Measurements from ENCODE around the gene ATP2B2. TPM values are rescaled to one million over a fixed set of nuclear protein-coding genes. Genes with fewer than 3 reads are reported as not detected.

ATP2B2 gene
- total RNA-seq, 1 experiment from 2014 or later, result not detected

- BruUV-seq (replicated peaks), result no TSS peak
- Histone ChIP-seq H4K20me1 (ENCODE audit: insufficient read depth) (no peaks in the 10 kb centered on the region), H3K9ac (ENCODE audit: low read length) (no peak overlapping the region), H2AFZ (ENCODE audit: low read depth, low read length, poor library complexity, severe bottlenecking) (no peak overlapping the region), H3K4me2 (ENCODE audit: low read length) (no peak overlapping the region), H3K36me3 (ENCODE audit: control insufficient read depth in 1 of 2, insufficient read depth in 2 of 2, low read length in 2 of 2) (no peaks in the 10 kb centered on the region), H3K4me3 (replicated peaks in 1 of 2; ENCODE audit: low read depth in 1 of 2, low read length in 2 of 2) (no peak overlapping the region), H3K79me2 (ENCODE audit: insufficient read depth, low read length) (no peaks in the 10 kb centered on the region), H3K9me3 (ENCODE audit: control insufficient read depth in 1 of 2, insufficient read depth in 1 of 2, low read depth in 1 of 2, low read length in 2 of 2) (no peaks in the 10 kb centered on the region), H3K9me2 (ENCODE audit: insufficient read depth) (no peaks in the 10 kb centered on the region), H3K27ac (ENCODE audit: low read depth, low read length) (no peak overlapping the region), H3K27me3 (ENCODE audit: insufficient read depth, low read length) (peaks cover 6% of the 10 kb centered on the region; the same call in 1 of the 2 replicates), H3K4me1 (ENCODE audit: control insufficient read depth in 1 of 2, insufficient read depth in 2 of 2, low read length in 2 of 2) (peaks cover 0 to 3% of the 10 kb centered on the region in 2 experiments; a peak in 1 of 4 replicates)
- intact Hi-C loops (cut with micrococcal nuclease), result no loop called here
- CTCF ChIA-PET, result no interaction called here
- no peak for ATAC-seq
- DNase-seq (ENCODE audit: low read depth, low spot score), result no peak
- RAD21 ChIA-PET (ENCODE audit: low non-redundant PET in 1 of 2, low total read pairs in 2 of 2, uncharacterized antibody in 2 of 2, unreplicated experiment in 2 of 2), result no interaction called here
- POLR2A ChIA-PET, result no interaction called here
- no peak for TF ChIP-seq SRF (IDR thresholded peaks at IDR 0.05; ENCODE audit: low read depth)
- TF ChIP-seq EZH2phosphoT487 (IDR thresholded peaks at IDR 0.05; ENCODE audit: borderline replicate concordance), result no peak
- TF ChIP-seq ZBTB33 (IDR thresholded peaks at IDR 0.05; ENCODE audit: extremely low read depth, insufficient replicate concordance, low read length), result no peak
Measured at GRCh38 chr3:10531031-10531430, 25.6 kb upstream of the ATP2B2 start.

GRCh38 chr3:10530241-10530640 lies 24.9 kb upstream of the ATP2B2 start:
- POLR2A ChIA-PET, result no interaction called here

More at GRCh38 chr3:10530241-10530640, 24.9 kb upstream of the ATP2B2 start:
- no TSS peak for BruUV-seq (replicated peaks)
- Histone ChIP-seq H2AFZ (ENCODE audit: low read depth, low read length, poor library complexity, severe bottlenecking) (no peak overlapping the region), H3K9me3 (ENCODE audit: control insufficient read depth in 1 of 2, insufficient read depth in 1 of 2, low read depth in 1 of 2, low read length in 2 of 2) (no peaks in the 10 kb centered on the region), H3K9me2 (ENCODE audit: insufficient read depth) (no peaks in the 10 kb centered on the region), H3K79me2 (ENCODE audit: insufficient read depth, low read length) (no peaks in the 10 kb centered on the region), H3K9ac (ENCODE audit: low read length) (no peak overlapping the region), H3K4me2 (ENCODE audit: low read length) (no peak overlapping the region), H3K27me3 (ENCODE audit: insufficient read depth, low read length) (peaks cover 13% of the 10 kb centered on the region; the same call in 1 of the 2 replicates), H3K4me1 (ENCODE audit: control insufficient read depth in 1 of 2, insufficient read depth in 2 of 2, low read length in 2 of 2) (peaks cover 0 to 3% of the 10 kb centered on the region in 2 experiments; a peak in 1 of 4 replicates), H3K27ac (ENCODE audit: low read depth, low read length) (no peak overlapping the region), H3K36me3 (ENCODE audit: control insufficient read depth in 1 of 2, insufficient read depth in 2 of 2, low read length in 2 of 2) (no peaks in the 10 kb centered on the region), H3K4me3 (replicated peaks in 1 of 2; ENCODE audit: low read depth in 1 of 2, low read length in 2 of 2) (no peak overlapping the region), H4K20me1 (ENCODE audit: insufficient read depth) (no peaks in the 10 kb centered on the region)
- TF ChIP-seq SRF (IDR thresholded peaks at IDR 0.05; ENCODE audit: low read depth) (no peak), YY1 (IDR thresholded peaks at IDR 0.05; ENCODE audit: extremely low read depth, insufficient replicate concordance, low read depth, low read length) (no peak), ELF1 (IDR thresholded peaks at IDR 0.05; ENCODE audit: borderline replicate concordance, low read depth) (no peak), ZFX (IDR thresholded peaks at IDR 0.05) (no peak), POLR2AphosphoS5 (IDR thresholded peaks at IDR 0.05; ENCODE audit: low read depth, low read length) (no peak), EGR1 (IDR thresholded peaks at IDR 0.05; ENCODE audit: low read depth) (no peak)
- no peak for ATAC-seq
- no peak for DNase-seq (ENCODE audit: low read depth, low spot score)
- RAD21 ChIA-PET (ENCODE audit: low non-redundant PET in 1 of 2, low total read pairs in 2 of 2, uncharacterized antibody in 2 of 2, unreplicated experiment in 2 of 2), result no interaction called here
- intact Hi-C loops (cut with micrococcal nuclease), result no loop called here
- CTCF ChIA-PET, result no interaction called here

Measured in HCT116 (cell line).